Activated CD8-positive, alpha-beta memory T cell treated with anti-CD3 and anti-CD28 coated beads, Interleukin-2, amount 50 U/mL, for 1 hour (primary cell): Measurements from ENCODE around the gene AP3D1.
"Not testable (repeated sequence)": the region's sequence is repeated elsewhere in the genome, so short reads cannot be mapped to it uniquely, and the experiment has no call there.

Experiments used
- DNase-seq: peaks from one replicate; pipeline ENCODE4 v3.0.0-alpha.2; 2020; ENCODE audit errors: extremely low read depth

AP3D1 gene

GRCh38 chr19:2151339-2152229, at the start of gene AP3D1:
Gene AP3D1, minus strand, starts transcription at chr19:2151566. Its CDS starts 232 bp downstream, at chr19:2151334.
- DNase-seq, result peak; percentile 100

GRCh38 chr19:2200624-2201294, 49.4 kb upstream of the AP3D1 start:
- DNase-seq, result not testable (repeated sequence)

- DNase-seq, result no peak
Measured at GRCh38 chr19:2199861-2200623, 48.7 kb upstream of the AP3D1 start.

GRCh38 chr19:2199215-2199614, 47.8 kb upstream of the AP3D1 start:
- DNase-seq, result no peak

- DNase-seq, result no peak
Measured at GRCh38 chr19:2198317-2198716, 47.0 kb upstream of the AP3D1 start.

GRCh38 chr19:2197270-2197669, 45.9 kb upstream of the AP3D1 start:
- DNase-seq, result no peak

GRCh38 chr19:2195914-2196313, 44.5 kb upstream of the AP3D1 start:
- no peak for DNase-seq

GRCh38 chr19:2195361-2195760, 44.0 kb upstream of the AP3D1 start:
- DNase-seq, result no peak

- DNase-seq, result no peak
Measured at GRCh38 chr19:2194513-2195078, 43.2 kb upstream of the AP3D1 start.

- no peak for DNase-seq
Measured at GRCh38 chr19:2193807-2194206, 42.4 kb upstream of the AP3D1 start.

- DNase-seq, result no peak
Measured at GRCh38 chr19:2192862-2193261, 41.5 kb upstream of the AP3D1 start.

GRCh38 chr19:2191456-2192310, 40.3 kb upstream of the AP3D1 start:
- no peak for DNase-seq

GRCh38 chr19:2190848-2191455, 39.6 kb upstream of the AP3D1 start:
- no peak for DNase-seq

GRCh38 chr19:2189880-2190279, 38.5 kb upstream of the AP3D1 start:
- DNase-seq, result no peak

- DNase-seq, result no peak
Measured at GRCh38 chr19:2188708-2189385, 37.5 kb upstream of the AP3D1 start.

GRCh38 chr19:2187159-2187558, 35.8 kb upstream of the AP3D1 start:
- no peak for DNase-seq

- no peak for DNase-seq
Measured at GRCh38 chr19:2186071-2186846, 34.9 kb upstream of the AP3D1 start.

- no peak for DNase-seq
Measured at GRCh38 chr19:2185734-2186070, 34.3 kb upstream of the AP3D1 start.

GRCh38 chr19:2184422-2184975, 33.1 kb upstream of the AP3D1 start:
- DNase-seq, result no peak
